ENCODE data around the gene MYOT.
"Not testable (repeated sequence)": the region's sequence is repeated elsewhere in the genome, so short reads cannot be mapped to it uniquely, and the experiment has no call there.

MYOT gene

GRCh38 chr5:137867664-137868063 lies at the start of gene MYOT:
MYOT (plus strand) TSS chr5:137867860; CDS start chr5:137870652, 2,792 bp downstream.
- DNase-seq (ENCODE audit: low read depth in 3 of 3), result no peak

- DNase-seq (ENCODE audit: low read depth in 3 of 3), result no peak
Observed at GRCh38 chr5:137819766-137820165, 47.9 kb upstream of the MYOT start.

GRCh38 chr5:137822158-137822764 lies 45.4 kb upstream of the MYOT start:
- DNase-seq (ENCODE audit: low read depth in 3 of 3), result no peak

GRCh38 chr5:137822984-137823383 lies 44.7 kb upstream of the MYOT start:
- DNase-seq (ENCODE audit: low read depth in 3 of 3), result no peak

- DNase-seq (ENCODE audit: low read depth in 3 of 3), result no peak
Observed at GRCh38 chr5:137825165-137825564, 42.5 kb upstream of the MYOT start.

GRCh38 chr5:137826067-137826466 lies 41.6 kb upstream of the MYOT start:
- DNase-seq (ENCODE audit: low read depth in 3 of 3), result no peak

- DNase-seq (ENCODE audit: low read depth in 3 of 3), result no peak
Observed at GRCh38 chr5:137828180-137828579, 39.5 kb upstream of the MYOT start.

- DNase-seq (ENCODE audit: low read depth in 3 of 3), result no peak
Observed at GRCh38 chr5:137828664-137829063, 39.0 kb upstream of the MYOT start.

GRCh38 chr5:137831105-137831504 lies 36.6 kb upstream of the MYOT start:
- DNase-seq (ENCODE audit: low read depth in 3 of 3), result no peak

GRCh38 chr5:137831526-137831925 lies 36.1 kb upstream of the MYOT start:
- DNase-seq (ENCODE audit: low read depth in 3 of 3), result no peak

- DNase-seq (ENCODE audit: low read depth in 3 of 3), result no peak
Observed at GRCh38 chr5:137832416-137832815, 35.2 kb upstream of the MYOT start.

GRCh38 chr5:137833463-137833862 lies 34.2 kb upstream of the MYOT start:
- DNase-seq (ENCODE audit: low read depth in 3 of 3), result no peak

GRCh38 chr5:137834498-137835049 lies 33.1 kb upstream of the MYOT start:
- DNase-seq (ENCODE audit: low read depth in 3 of 3), result no peak

- DNase-seq (ENCODE audit: low read depth in 3 of 3), result no peak
Observed at GRCh38 chr5:137836298-137836697, 31.4 kb upstream of the MYOT start.

GRCh38 chr5:137836997-137837396 lies 30.7 kb upstream of the MYOT start:
- no peak for DNase-seq (ENCODE audit: low read depth in 3 of 3)

GRCh38 chr5:137837491-137838394 lies 29.9 kb upstream of the MYOT start:
- no peak for DNase-seq (ENCODE audit: low read depth in 3 of 3)

GRCh38 chr5:137838976-137839375 lies 28.7 kb upstream of the MYOT start:
- no peak for DNase-seq (ENCODE audit: low read depth in 3 of 3)

GRCh38 chr5:137842296-137842695 lies 25.4 kb upstream of the MYOT start:
- no peak for DNase-seq (ENCODE audit: low read depth in 3 of 3)

- no peak for DNase-seq (ENCODE audit: low read depth in 3 of 3)
Observed at GRCh38 chr5:137843676-137844299, 23.9 kb upstream of the MYOT start.

- no peak for DNase-seq (ENCODE audit: low read depth in 3 of 3)
Observed at GRCh38 chr5:137845472-137845871, 22.2 kb upstream of the MYOT start.

GRCh38 chr5:137847687-137848086 lies 20.0 kb upstream of the MYOT start:
- no peak for DNase-seq (ENCODE audit: low read depth in 3 of 3)

GRCh38 chr5:137853165-137853564 lies 14.5 kb upstream of the MYOT start:
- not testable (repeated sequence) for DNase-seq (ENCODE audit: low read depth in 3 of 3)
